NCI-H345 treated with DMSO at 0.1 percent for 48 hours (cell line): ENCODE results near the gene PIP4K2B.
A peak's percentile ranks its signal among the peaks of the same experiment; 100 is the strongest.
"Not testable (repeated sequence)": the region's sequence is repeated elsewhere in the genome, so short reads cannot be mapped to it uniquely, and the experiment has no call there.

Source experiments
- DNase-seq: peaks from one replicate; lab custom pipeline; 2025; ENCODE audit not compliant: unreplicated experiment; lab: John Stamatoyannopoulos, UW

The PIP4K2B gene

GRCh38 chr17:38730526-38731379 lies 68.6 kb downstream of the PIP4K2B start:
- DNase-seq: peak; percentile 19

GRCh38 chr17:38729886-38730525 lies 69.3 kb downstream of the PIP4K2B start, which contains the start of gene CISD3:
Gene CISD3, plus strand, starts transcription at chr17:38730341. Its CDS starts 18 bp downstream, at chr17:38730359.
- DNase-seq: peak; percentile 29

- DNase-seq: no peak
Observed at GRCh38 chr17:38729368-38729885, 69.9 kb downstream of the PIP4K2B start.

GRCh38 chr17:38728290-38728831 lies 71.0 kb downstream of the PIP4K2B start:
- no peak for DNase-seq

GRCh38 chr17:38727736-38728135 lies 71.6 kb downstream of the PIP4K2B start:
- no peak for DNase-seq

- not testable (repeated sequence) for DNase-seq
Observed at GRCh38 chr17:38726145-38726544, 73.2 kb downstream of the PIP4K2B start.

- no peak for DNase-seq
Observed at GRCh38 chr17:38725066-38725465, 74.3 kb downstream of the PIP4K2B start.

- DNase-seq: peak; percentile 35
Observed at GRCh38 chr17:38724337-38724988, 74.9 kb downstream of the PIP4K2B start.

GRCh38 chr17:38721802-38722201 lies 77.6 kb downstream of the PIP4K2B start:
- no peak for DNase-seq

- no peak for DNase-seq
Observed at GRCh38 chr17:38720941-38721340, 78.4 kb downstream of the PIP4K2B start.

- no peak for DNase-seq
Observed at GRCh38 chr17:38719943-38720641, 79.3 kb downstream of the PIP4K2B start.

- no peak for DNase-seq
Observed at GRCh38 chr17:38719289-38719942, 79.9 kb downstream of the PIP4K2B start.

GRCh38 chr17:38717139-38717745 lies 82.1 kb downstream of the PIP4K2B start:
- DNase-seq: no peak

GRCh38 chr17:38716368-38717005 lies 82.9 kb downstream of the PIP4K2B start:
- no peak for DNase-seq
